K562 (cell line): ENCODE measurements around the gene VSIG2. TPM values are rescaled to one million over a fixed set of nuclear protein-coding genes. Genes with fewer than 3 reads are reported as not detected.

ENCODE experiments used
- BCL6 ChIP-seq: fragments of 250-450 bp; sonication (Bioruptor Pico); IDR thresholded peaks from 2 replicates; pipeline ENCODE4 v1.4.0; 2020
- BHLHE40 ChIP-seq: IDR thresholded peaks from 2 replicates; pipeline ENCODE4 v1.6.1; 2011; ENCODE audit warnings: low read length, improper control_type of control experiment
- C11orf30 ChIP-seq: fragments of 450-650 bp; IDR thresholded peaks from 2 replicates; pipeline ENCODE4 v1.6.1; 2016; ENCODE audit warnings: low read depth, mild to moderate bottlenecking
- CGGBP1 ChIP-seq: fragments of 250-450 bp; sonication (Bioruptor Pico); IDR thresholded peaks from 2 replicates; pipeline ENCODE4 v1.9.0; 2021; ENCODE audit warnings: mild to moderate bottlenecking
- DIDO1 ChIP-seq: fragments of 450-650 bp; IDR thresholded peaks from 2 replicates; pipeline ENCODE4 v1.6.1; 2016; ENCODE audit warnings: low read depth, missing biosample characterization, missing genetic modification characterization
- E2F4 ChIP-seq: sonication (generic); formaldehyde crosslinking; IDR thresholded peaks from 2 replicates; pipeline ENCODE4 v1.8.0; 2022; ENCODE audit warnings: mild to moderate bottlenecking, low read depth, missing genetic modification reagents
- EGR1 ChIP-seq: fragments of 450-650 bp; conservative IDR thresholded peaks from 2 replicates; pipeline ENCODE4 v1.6.1; 2017; ENCODE audit warnings: mild to moderate bottlenecking
- ELF2 ChIP-seq: fragments of 250-450 bp; sonication (Bioruptor Pico); IDR thresholded peaks from 2 replicates; pipeline ENCODE4 v1.5.0; 2021; ENCODE audit warnings: mild to moderate bottlenecking
- EP300 ChIP-seq: IDR thresholded peaks from 2 replicates; pipeline ENCODE4 v1.6.1; 2012; ENCODE audit warnings: low read length, improper control_type of control experiment
- ERF ChIP-seq: fragments of 450-650 bp; formaldehyde crosslinking; IDR thresholded peaks from 2 replicates; pipeline ENCODE4 v1.4.0; 2020; ENCODE audit warnings: mild to moderate bottlenecking, mixed read lengths
- GATA2 ChIP-seq: sonication (generic); formaldehyde crosslinking; IDR thresholded peaks from 2 replicates; pipeline ENCODE4 v1.4.0; 2020; ENCODE audit warnings: mild to moderate bottlenecking, missing genetic modification reagents
- HNRNPL ChIP-seq: fragments of 200-400 bp; formaldehyde crosslinking; IDR thresholded peaks from 2 replicates; pipeline ENCODE4 v1.6.1; 2017; ENCODE audit warnings: low read depth, mild to moderate bottlenecking, low read length
- L3MBTL2 ChIP-seq: fragments of 450-650 bp; IDR thresholded peaks from 2 replicates; pipeline ENCODE4 v1.6.1; 2016; ENCODE audit warnings: mild to moderate bottlenecking, moderate library complexity
- RNF219 ChIP-seq: fragments of 250-450 bp; sonication (Bioruptor Pico); IDR thresholded peaks from 2 replicates; pipeline ENCODE4 v1.5.0; 2022; ENCODE audit warnings: mild to moderate bottlenecking
- SMAD4 ChIP-seq: fragments of 250-450 bp; sonication (Bioruptor Pico); conservative IDR thresholded peaks from 2 replicates; pipeline ENCODE4 v1.8.0; 2021; ENCODE audit warnings: inconsistent platforms, mild to moderate bottlenecking, moderate library complexity
- SMARCA4 ChIP-seq: fragments of 450-650 bp; IDR thresholded peaks from 2 replicates; pipeline ENCODE4 v1.6.1; 2016
- TFE3 ChIP-seq: fragments of 450-650 bp; formaldehyde crosslinking; IDR thresholded peaks from 2 replicates; pipeline ENCODE4 v1.4.0; 2020; ENCODE audit warnings: mild to moderate bottlenecking, mixed read lengths
- ZBTB17 ChIP-seq: fragments of 450-650 bp; formaldehyde crosslinking; IDR thresholded peaks from 2 replicates; pipeline ENCODE4 v1.4.0; 2020; ENCODE audit warnings: mild to moderate bottlenecking
- ZNF253 ChIP-seq: fragments of 250-450 bp; sonication (Bioruptor Pico); conservative IDR thresholded peaks from 2 replicates; pipeline ENCODE4 v1.6.1; 2021; ENCODE audit warnings: mild to moderate bottlenecking
- polyA plus RNA-seq, 8 experiments: library from polyadenylated mRNA; depleted of rRNA in 4 of 8; stranded (reverse) in 5 of 8; unstranded in 3 of 8; fragments of >200 nt; fragmentation: Nextera tagmentation in 2 of 8; fragmentation: Illumina TruSeq in 1 of 8; extraction: Ambion mirVana in 2 of 8; extraction: Trizol in 1 of 8; gene quantifications; 2 replicates each; pipeline versions ENCODE4 v1.2.1 to v1.2.3, GENCODE V29; 2011 to 2014; ENCODE audit warnings: inconsistent platforms in 1 of 8, missing spikeins in 1 of 8
- total RNA-seq, 7 experiments: library from RNA; depleted of rRNA in 6 of 7; stranded (reverse); fragments of >200 nt in 6 of 7; fragmentation: Illumina TruSeq in 2 of 7; extraction: Trizol in 2 of 7; gene quantifications; 2 replicates each; pipeline versions ENCODE4 v1.2.1 to v1.2.3, GENCODE V29; 2011 to 2021; ENCODE audit warnings: low replicate concordance in 1 of 7
- TF ChIP-seq, protein P1 (sequence below): fragments of 450-650 bp; formaldehyde crosslinking; IDR thresholded peaks from 2 replicates; pipeline ENCODE4 v1.4.0; 2020; ENCODE audit warnings: mild to moderate bottlenecking, moderate library complexity
- TF ChIP-seq, protein P2 (sequence below): fragments of 250-450 bp; sonication (Bioruptor Pico); IDR thresholded peaks from 2 replicates; pipeline ENCODE4 v1.5.1; 2021; ENCODE audit warnings: mild to moderate bottlenecking

VSIG2 gene
- total and polyA plus RNA-seq, 9 of the 15 experiments (the other 6 are each of a cell fraction or from before 2014, with no cell fraction given): not detected

DNA sequence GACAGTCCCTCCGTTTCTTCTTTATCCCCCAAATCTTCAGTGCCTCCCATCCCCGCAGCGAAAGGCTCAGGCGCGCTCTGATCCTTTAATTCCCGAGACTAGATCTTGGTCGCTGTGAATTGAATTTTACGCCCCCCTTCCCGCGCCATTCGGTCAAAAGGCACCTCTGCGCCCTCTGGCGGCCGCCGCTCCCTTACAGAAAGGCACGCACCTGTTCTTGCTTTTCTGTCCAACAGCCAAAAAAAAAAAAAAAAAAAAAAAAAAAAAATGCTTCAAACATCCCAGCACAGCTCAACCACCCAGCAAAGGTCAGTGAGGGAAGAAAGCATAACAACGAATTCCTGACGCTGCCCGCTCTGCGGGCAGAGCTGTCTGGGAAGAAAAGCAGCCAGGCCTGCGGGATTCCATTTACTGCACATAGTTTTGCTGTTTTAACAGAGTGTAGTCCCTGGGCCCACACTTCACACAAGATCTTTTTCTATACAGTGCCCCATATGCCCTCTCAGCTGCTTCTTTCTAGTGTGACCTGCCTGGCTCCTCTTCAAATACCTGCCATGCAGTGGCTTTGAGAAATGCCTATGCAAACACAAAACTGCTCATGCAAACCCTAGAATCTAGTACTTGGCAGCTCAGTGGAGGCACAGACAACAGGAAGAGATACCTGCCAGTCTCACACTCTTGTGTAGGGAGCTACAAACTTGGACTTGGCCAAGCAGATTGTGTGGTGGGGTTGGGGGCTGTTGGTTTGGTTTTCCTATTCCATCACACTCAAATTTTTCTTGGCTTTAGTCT is 11.3 kb upstream of the VSIG2 start (continued):
- TF ChIP-seq, protein P1, sequence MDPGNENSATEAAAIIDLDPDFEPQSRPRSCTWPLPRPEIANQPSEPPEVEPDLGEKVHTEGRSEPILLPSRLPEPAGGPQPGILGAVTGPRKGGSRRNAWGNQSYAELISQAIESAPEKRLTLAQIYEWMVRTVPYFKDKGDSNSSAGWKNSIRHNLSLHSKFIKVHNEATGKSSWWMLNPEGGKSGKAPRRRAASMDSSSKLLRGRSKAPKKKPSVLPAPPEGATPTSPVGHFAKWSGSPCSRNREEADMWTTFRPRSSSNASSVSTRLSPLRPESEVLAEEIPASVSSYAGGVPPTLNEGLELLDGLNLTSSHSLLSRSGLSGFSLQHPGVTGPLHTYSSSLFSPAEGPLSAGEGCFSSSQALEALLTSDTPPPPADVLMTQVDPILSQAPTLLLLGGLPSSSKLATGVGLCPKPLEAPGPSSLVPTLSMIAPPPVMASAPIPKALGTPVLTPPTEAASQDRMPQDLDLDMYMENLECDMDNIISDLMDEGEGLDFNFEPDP: no peak
- TF ChIP-seq DIDO1 (tag) (0 out of 2 replicates have a peak, but pooled peaks have one; percentile 33), ZBTB17 (CRISPR knock-in tag) (no peak), ERF (no peak), BCL6 (CRISPR knock-in tag) (no peak), SMARCA4 (0 out of 2 replicates have a peak, but pooled peaks have one; percentile 20), C11orf30 (no peak), L3MBTL2 (no peak), HNRNPL (no peak), EGR1 (peak; percentile 50), TFE3 (CRISPR knock-in tag) (no peak), EP300 (no peak), GATA2 (CRISPR knock-in tag) (no peak), ELF2 (CRISPR knock-in tag) (no peak), ZNF253 (CRISPR knock-in tag) (no peak), SMAD4 (CRISPR knock-in tag) (no peak), RNF219 (CRISPR knock-in tag) (no peak), E2F4 (no peak), CGGBP1 (CRISPR knock-in tag) (no peak), BHLHE40 (0 out of 2 replicates have a peak, but pooled peaks have one; percentile 4)
- TF ChIP-seq, protein P2, sequence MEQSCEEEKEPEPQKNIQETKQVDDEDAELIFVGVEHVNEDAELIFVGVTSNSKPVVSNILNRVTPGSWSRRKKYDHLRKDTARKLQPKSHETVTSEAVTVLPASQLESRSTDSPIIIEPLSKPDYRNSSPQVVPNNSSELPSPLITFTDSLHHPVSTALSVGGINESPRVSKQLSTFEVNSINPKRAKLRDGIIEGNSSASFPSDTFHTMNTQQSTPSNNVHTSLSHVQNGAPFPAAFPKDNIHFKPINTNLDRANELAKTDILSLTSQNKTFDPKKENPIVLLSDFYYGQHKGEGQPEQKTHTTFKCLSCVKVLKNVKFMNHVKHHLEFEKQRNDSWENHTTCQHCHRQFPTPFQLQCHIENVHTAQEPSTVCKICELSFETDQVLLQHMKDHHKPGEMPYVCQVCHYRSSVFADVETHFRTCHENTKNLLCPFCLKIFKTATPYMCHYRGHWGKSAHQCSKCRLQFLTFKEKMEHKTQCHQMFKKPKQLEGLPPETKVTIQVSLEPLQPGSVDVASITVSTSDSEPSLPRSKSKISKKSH (CRISPR knock-in tag): no peak
